K562 (cell line): ENCODE data around the gene CFAP221. TPM values are rescaled to one million over a fixed set of nuclear protein-coding genes. Genes with fewer than 3 reads are reported as not detected.

Source experiments
- ATAC-seq: fragments of 200-7000 bp; cut with Tn5 transposase; 3 replicates; pipeline ENCODE4 v1.9.1; 2020; ENCODE audit warnings: moderate library complexity
- BruUV-seq: library from RNA; stranded (reverse); fragments of 400-500 nt; replicated peaks from 2 replicates; lab custom pipeline; 2021; lab: Mats Ljungman, UMichigan
- CTCF ChIA-PET: fragments of 300-600 bp; formaldehyde crosslinking; extraction: SDS; loops from one replicate; lab custom pipeline; 2021; ENCODE audit warnings: low intra/inter-chr PET ratio; lab: Yijun Ruan, JAX
- POLR2A ChIA-PET: fragments of 300-600, 350-650 bp; sonication (Branson Sonifier 250); formaldehyde crosslinking; extraction: SDS; loops from one replicate; lab custom pipeline; 2021; ENCODE audit warnings: antibody characterized with exemption, inconsistent platforms; lab: Yijun Ruan, JAX
- DNase-seq, 4 experiments: peaks; one replicate each; pipeline versions ENCODE4 v3.0.0 to v3.0.0-alpha.2; 2011 to 2018; ENCODE audit warnings: low spot score in 3 of 4, mixed read lengths in 3 of 4; ENCODE audit errors: extremely low read depth in 1 of 4
- FAIRE-seq: peaks from 2 replicates; lab custom pipeline; 2011; peaks lifted over from hg19 to GRCh38; lab: Jason Lieb, UNC
- H2AFZ ChIP-seq: 2 replicates; pipeline ENCODE4 v1.6.0; 2011; ENCODE audit warnings: low read depth, low read length, control low read depth, inconsistent platforms
- H3K27ac ChIP-seq: fragments of 200-600 bp; 3 replicates; pipeline ENCODE4 v1.8.0; 2011; ENCODE audit warnings: low read depth, mild to moderate bottlenecking, control low read depth, inconsistent platforms, low read length, moderate library complexity, mixed read lengths; ENCODE audit errors: extremely low read depth
- H3K27me3 ChIP-seq, 2 experiments: fragments of 300-600 bp in 1 of 2; 2 replicates in 1 of 2; 3 replicates in 1 of 2; pipeline versions ENCODE4 v1.6.0 to v1.8.0; 2011; ENCODE audit warnings: inconsistent platforms in 2 of 2, low read length in 2 of 2, mild to moderate bottlenecking in 1 of 2, mixed read lengths in 1 of 2, moderate library complexity in 1 of 2; ENCODE audit not compliant: control insufficient read depth in 2 of 2, insufficient read depth in 2 of 2
- H3K36me3 ChIP-seq: fragments of 300-600 bp; 3 replicates; pipeline ENCODE4 v1.8.0; 2011; ENCODE audit warnings: mild to moderate bottlenecking, low read length, inconsistent platforms; ENCODE audit not compliant: control insufficient read depth, insufficient read depth
- H3K4me1 ChIP-seq, 2 experiments: fragments of 200-600 bp in 1 of 2; replicated peaks in 1 of 2; 2 replicates in 1 of 2; 3 replicates in 1 of 2; pipeline versions ENCODE4 v1.5.1 to v1.8.0; 2011; ENCODE audit warnings: inconsistent platforms in 2 of 2, low read length in 2 of 2, mild to moderate bottlenecking in 1 of 2, mixed read lengths in 1 of 2, moderate library complexity in 1 of 2; ENCODE audit not compliant: control insufficient read depth in 2 of 2, insufficient read depth in 2 of 2
- H3K4me2 ChIP-seq: 2 replicates; pipeline ENCODE4 v1.6.1; 2011; ENCODE audit warnings: low read length, control low read depth, inconsistent platforms, mixed read lengths; ENCODE audit not compliant: insufficient read depth
- H3K4me3 ChIP-seq: fragments of 200-600 bp; sonication (generic), shearing (Covaris generic); 2 replicates; pipeline ENCODE4 v1.5.1; 2016; ENCODE audit warnings: control low read depth, inconsistent platforms
- H3K79me2 ChIP-seq: fragments of 200-600 bp; 3 replicates; pipeline ENCODE4 v1.8.0; 2011; ENCODE audit warnings: low read length, inconsistent platforms; ENCODE audit not compliant: control insufficient read depth, insufficient read depth
- H3K9ac ChIP-seq, 2 experiments: 2 replicates each; pipeline versions ENCODE4 v1.6.0 to v1.6.1; 2011; ENCODE audit warnings: low read depth in 2 of 2, low read length in 2 of 2, control low read depth in 1 of 2, inconsistent platforms in 1 of 2, mild to moderate bottlenecking in 1 of 2, mixed read lengths in 1 of 2; ENCODE audit not compliant: insufficient read depth in 1 of 2
- H3K9me1 ChIP-seq: one replicate; pipeline ENCODE4 v1.6.0; 2011; ENCODE audit warnings: inconsistent platforms, mild to moderate bottlenecking, low read length, moderate library complexity; ENCODE audit not compliant: control insufficient read depth, insufficient read depth
- H3K9me3 ChIP-seq: replicated peaks from 2 replicates; pipeline ENCODE4 v1.5.1; 2011; ENCODE audit warnings: low read depth, low read length, inconsistent platforms; ENCODE audit not compliant: control insufficient read depth, insufficient read depth
- H4K20me1 ChIP-seq: replicated peaks from 2 replicates; pipeline ENCODE4 v1.6.1; 2011; ENCODE audit warnings: low read length, inconsistent platforms, mixed read lengths; ENCODE audit not compliant: control insufficient read depth, insufficient read depth
- CBX8 ChIP-seq: fragments of 200-600 bp; sonication (generic); IDR thresholded peaks from 2 replicates; pipeline ENCODE4 v1.6.1; 2012; ENCODE audit warnings: borderline replicate concordance, mixed run types, low read depth, mild to moderate bottlenecking, moderate library complexity, mixed read lengths, low read length, control low read depth, inconsistent platforms; ENCODE audit not compliant: poor library complexity, severe bottlenecking; ENCODE audit errors: extremely low read depth
- HBP1 ChIP-seq: fragments of 450-650 bp; formaldehyde crosslinking; IDR thresholded peaks from 2 replicates; pipeline ENCODE4 v1.4.0; 2022; ENCODE audit warnings: missing genetic modification characterization
- HMGN3 ChIP-seq: IDR thresholded peaks from 2 replicates; pipeline ENCODE4 v1.6.1; 2011; ENCODE audit warnings: borderline replicate concordance, low read depth, mild to moderate bottlenecking, mixed read lengths, low read length; ENCODE audit not compliant: insufficient read length; ENCODE audit errors: extremely low read depth
- MTF1 ChIP-seq: fragments of 250-450 bp; sonication (Bioruptor Pico); IDR thresholded peaks from 2 replicates; pipeline ENCODE4 v1.9.0; 2021; ENCODE audit warnings: moderate library complexity, mild to moderate bottlenecking, inconsistent platforms, borderline replicate concordance
- SAFB2 ChIP-seq: fragments of 200-400 bp; formaldehyde crosslinking; IDR thresholded peaks from 2 replicates; pipeline ENCODE4 v1.6.1; 2018; ENCODE audit warnings: borderline replicate concordance, low read length, low read depth, moderate library complexity; ENCODE audit not compliant: severe bottlenecking
- ZNF699 ChIP-seq: fragments of 250-450 bp; sonication (Bioruptor Pico); IDR thresholded peaks from 2 replicates; pipeline ENCODE4 v1.8.0; 2021; ENCODE audit warnings: mild to moderate bottlenecking, moderate library complexity; ENCODE audit not compliant: insufficient replicate concordance
- WGBS: fragments of 100-300 bp; shearing (Covaris generic); methylation state at CpG from one replicate; pipeline ENCODE4 v1.1.6; 2016; ENCODE audit warnings: low coverage, mixed read lengths; ENCODE audit not compliant: insufficient coverage; ENCODE audit errors: missing lambda C conversion rate; 5-methylcytosine and 5-hydroxymethylcytosine counted together
- in situ Hi-C: fragments of 300-500 bp; cut with MboI; formaldehyde crosslinking; loops from 4 replicates; pipeline ENCODE4 v1.15.0; 2018; ENCODE audit warnings: inconsistent platforms, mixed read lengths
- intact Hi-C: fragments of 100-400 bp; cut with micrococcal nuclease; formaldehyde crosslinking; loops from 2 replicates; pipeline ENCODE4 v1.14.2; 2022
- polyA plus RNA-seq, 8 experiments: library from polyadenylated mRNA; depleted of rRNA in 4 of 8; stranded (reverse) in 5 of 8; unstranded in 3 of 8; fragments of >200 nt; fragmentation: Nextera tagmentation in 2 of 8; fragmentation: Illumina TruSeq in 1 of 8; extraction: Ambion mirVana in 2 of 8; extraction: Trizol in 1 of 8; gene quantifications; 2 replicates each; pipeline versions ENCODE4 v1.2.1 to v1.2.3, GENCODE V29; 2011 to 2014; ENCODE audit warnings: inconsistent platforms in 1 of 8, missing spikeins in 1 of 8
- total RNA-seq, 7 experiments: library from RNA; depleted of rRNA in 6 of 7; stranded (reverse); fragments of >200 nt in 6 of 7; fragmentation: Illumina TruSeq in 2 of 7; extraction: Trizol in 2 of 7; gene quantifications; 2 replicates each; pipeline versions ENCODE4 v1.2.1 to v1.2.3, GENCODE V29; 2011 to 2021; ENCODE audit warnings: low replicate concordance in 1 of 7

The CFAP221 gene
- total and polyA plus RNA-seq, 9 of the 15 experiments (the other 6 are each of a cell fraction or from before 2014, with no cell fraction given): 0.09 to 1.4 (median 0.65) TPM

GRCh38 chr2:119684518-119684917 lies 140.3 kb downstream of the CFAP221 start:
- DNase-seq (no peak), FAIRE-seq (no peak), ATAC-seq (no peak)
- ChIA-PET CTCF (no interaction called here), POLR2A (interaction anchor here (1.1 kb wide), 1 partner anchor 13 kb away, joined by 4 read pairs; no protein-coding TSS in a partner anchor)
- Histone ChIP-seq H3K36me3 (peaks cover 25% of the 10 kb centered on the region; the same call in 1 of the 3 replicates), H3K4me3 (no peak overlapping the region), H3K9me1 (peaks cover 3% of the 10 kb centered on the region), H3K4me2 (no peak overlapping the region), H3K9ac (no peak overlapping the region), H3K9me3 (no peaks in the 10 kb centered on the region), H3K27me3 (no peaks in the 10 kb centered on the region), H3K4me1 (peaks cover 0 to 16% of the 10 kb centered on the region in 2 experiments; a peak in 1 of 5 replicates), H3K79me2 (peaks cover 16% of the 10 kb centered on the region), H4K20me1 (peaks cover 7% of the 10 kb centered on the region; the same call in 1 of the 2 replicates), H3K27ac (no peak overlapping the region), H2AFZ (no peak overlapping the region)
- BruUV-seq: no TSS peak
- in situ Hi-C loops: no loop called here
- intact Hi-C loops: no loop called here
- 97% methylated on average over 3 of the region's 3 CpGs for WGBS
- TF ChIP-seq HMGN3: no peak
- TF ChIP-seq HBP1: no peak

DNA sequence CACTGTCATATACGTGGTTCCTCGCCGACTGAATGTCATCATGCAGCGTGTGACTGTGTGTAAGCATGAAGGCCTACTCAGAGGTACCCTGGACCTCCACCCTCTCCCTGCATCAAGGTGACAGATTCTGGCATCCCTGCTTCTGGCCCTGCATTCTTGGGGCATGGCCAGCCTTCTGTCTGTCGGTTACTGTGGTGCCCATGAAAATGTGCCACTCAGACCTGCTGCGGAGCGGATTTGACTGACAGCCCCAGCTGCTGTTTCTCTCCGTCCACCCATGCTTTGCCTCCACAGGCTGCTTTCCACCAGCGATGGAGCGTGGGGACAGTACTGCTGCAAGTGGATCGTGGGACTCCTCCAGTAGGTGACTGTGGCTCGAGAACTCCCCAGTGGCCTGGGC lies 144.4 kb downstream of the CFAP221 start:
- H3K4me1 ChIP-seq: peaks cover 0 to 4% of the 10 kb centered on the region in 2 experiments; a peak in 1 of 5 replicates
- no peaks in the 10 kb centered on the region for H3K79me2 ChIP-seq
- no peak for ATAC-seq
- H3K4me2 ChIP-seq: no peak overlapping the region
- WGBS: 73% methylated on average over 12 of the region's 12 CpGs
- H3K9me3 ChIP-seq: no peaks in the 10 kb centered on the region
- H3K4me3 ChIP-seq: no peak overlapping the region
- no peaks in the 10 kb centered on the region for H3K9me1 ChIP-seq
- no peak overlapping the region for H2AFZ ChIP-seq
- intact Hi-C loops: no loop called here
- in situ Hi-C loops: no loop called here
- BruUV-seq: no TSS peak
- no peak for FAIRE-seq
- peaks cover 2% of the 10 kb centered on the region; the same call in 1 of the 3 replicates for H3K36me3 ChIP-seq
- TF ChIP-seq SAFB2 (no peak), CBX8 (no peak), ZNF699 (CRISPR knock-in tag) (no peak), MTF1 (no peak)
- 0 out of 2 replicates have a peak, but pooled peaks cover 3% of the 10 kb centered on the region for H4K20me1 ChIP-seq
- H3K27me3 ChIP-seq: no peaks in the 10 kb centered on the region
- H3K27ac ChIP-seq: no peak overlapping the region
- H3K9ac ChIP-seq: peak overlapping the region in 1 of 2 experiments; percentile 18; a peak in 1 of 4 replicates
- no peak for DNase-seq
- ChIA-PET CTCF (interaction anchor here (0.7 kb wide), 1 partner anchor 1573 kb away, joined by 3 read pairs; no protein-coding TSS in a partner anchor), POLR2A (no interaction called here)
